GM23338 (cell line): Measurements from ENCODE around the gene CIB1.
"Not testable (repeated sequence)": the region's sequence is repeated elsewhere in the genome, so short reads cannot be mapped to it uniquely, and the experiment has no call there.

Experiments
- CREB1 ChIP-seq: fragments of 250-450 bp; sonication (Bioruptor Pico); IDR thresholded peaks from 2 replicates; pipeline ENCODE4 v1.5.0; 2020; ENCODE audit warnings: low read depth, mild to moderate bottlenecking, moderate library complexity
- EZH2 ChIP-seq: fragments of 200-600 bp; sonication (generic); IDR thresholded peaks from one replicate; pipeline ENCODE4 v1.8.0; 2017; ENCODE audit warnings: antibody characterized with exemption, mild to moderate bottlenecking, low read depth; ENCODE audit not compliant: unreplicated experiment
- EZH2phosphoT487 ChIP-seq: fragments of 200-600 bp; sonication (generic); IDR thresholded peaks from one replicate; pipeline ENCODE4 v1.8.1; 2018; ENCODE audit warnings: antibody characterized with exemption; ENCODE audit not compliant: unreplicated experiment
- JUNB ChIP-seq: IDR thresholded peaks from one replicate; pipeline ENCODE4 v1.6.1; 2016; ENCODE audit warnings: antibody characterized with exemption; ENCODE audit not compliant: unreplicated experiment
- NANOG ChIP-seq: IDR thresholded peaks from 2 replicates; pipeline ENCODE4 v1.6.1; 2016; ENCODE audit warnings: antibody characterized with exemption, borderline replicate concordance
- POLR2AphosphoS5 ChIP-seq: IDR thresholded peaks from 2 replicates; pipeline ENCODE4 v1.6.1; 2016; ENCODE audit warnings: antibody characterized with exemption, low read depth
- STAT1 ChIP-seq: IDR thresholded peaks from one replicate; pipeline ENCODE4 v1.6.1; 2016; ENCODE audit warnings: antibody characterized with exemption; ENCODE audit not compliant: unreplicated experiment
- ZNF114 ChIP-seq: fragments of 250-450 bp; sonication (Bioruptor Pico); IDR thresholded peaks from 2 replicates; pipeline ENCODE4 v1.5.0; 2020; ENCODE audit warnings: mild to moderate bottlenecking, moderate library complexity
- ZNF331 ChIP-seq: fragments of 250-450 bp; sonication (Bioruptor Pico); IDR thresholded peaks from 2 replicates; pipeline ENCODE4 v1.5.0; 2020; ENCODE audit warnings: low read depth, mild to moderate bottlenecking, moderate library complexity
- TF ChIP-seq, protein P1 (sequence below), 2 experiments: fragments of 200-600 bp in 1 of 2; sonication (generic) in 1 of 2; conservative IDR thresholded peaks; 2 replicates each; pipeline versions ENCODE4 v1.5.1 to v1.6.1; 2016 to 2017; ENCODE audit warnings: antibody characterized with exemption in 2 of 2, low read depth in 2 of 2, mild to moderate bottlenecking in 2 of 2, moderate library complexity in 1 of 2
- TF ChIP-seq, protein P2 (sequence below): IDR thresholded peaks from one replicate; pipeline ENCODE4 v1.6.1; 2018; ENCODE audit warnings: antibody characterized with exemption; ENCODE audit not compliant: unreplicated experiment
- TF ChIP-seq, protein P3 (sequence below): fragments of 250-450 bp; sonication (Bioruptor Pico); IDR thresholded peaks from 2 replicates; pipeline ENCODE4 v1.5.0; 2020; ENCODE audit warnings: mild to moderate bottlenecking, moderate library complexity
- TF ChIP-seq, protein P4 (sequence below): IDR thresholded peaks from 2 replicates; pipeline ENCODE4 v1.6.1; 2016; ENCODE audit warnings: antibody characterized with exemption

DNA sequence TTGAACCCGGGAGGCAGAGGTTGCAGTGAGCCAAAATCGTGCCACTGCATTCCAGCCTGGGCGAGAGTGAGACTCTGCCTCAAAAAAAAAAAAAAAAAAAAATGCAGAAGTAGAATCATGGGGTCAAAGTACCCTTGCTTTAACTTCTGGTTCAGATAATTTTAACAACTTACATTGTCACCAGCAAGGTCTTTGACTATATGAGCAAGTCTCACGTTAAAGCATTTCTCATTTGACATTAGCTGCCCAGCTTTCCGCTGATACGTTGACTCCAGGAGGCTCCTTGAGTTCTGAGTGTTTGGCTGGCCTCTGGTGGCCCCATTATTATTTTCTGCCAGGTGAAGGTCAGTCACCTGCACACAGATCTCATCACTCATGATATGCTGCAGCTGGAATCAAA, 47.9 kb upstream of the CIB1 start:
- TF ChIP-seq, protein P1, sequence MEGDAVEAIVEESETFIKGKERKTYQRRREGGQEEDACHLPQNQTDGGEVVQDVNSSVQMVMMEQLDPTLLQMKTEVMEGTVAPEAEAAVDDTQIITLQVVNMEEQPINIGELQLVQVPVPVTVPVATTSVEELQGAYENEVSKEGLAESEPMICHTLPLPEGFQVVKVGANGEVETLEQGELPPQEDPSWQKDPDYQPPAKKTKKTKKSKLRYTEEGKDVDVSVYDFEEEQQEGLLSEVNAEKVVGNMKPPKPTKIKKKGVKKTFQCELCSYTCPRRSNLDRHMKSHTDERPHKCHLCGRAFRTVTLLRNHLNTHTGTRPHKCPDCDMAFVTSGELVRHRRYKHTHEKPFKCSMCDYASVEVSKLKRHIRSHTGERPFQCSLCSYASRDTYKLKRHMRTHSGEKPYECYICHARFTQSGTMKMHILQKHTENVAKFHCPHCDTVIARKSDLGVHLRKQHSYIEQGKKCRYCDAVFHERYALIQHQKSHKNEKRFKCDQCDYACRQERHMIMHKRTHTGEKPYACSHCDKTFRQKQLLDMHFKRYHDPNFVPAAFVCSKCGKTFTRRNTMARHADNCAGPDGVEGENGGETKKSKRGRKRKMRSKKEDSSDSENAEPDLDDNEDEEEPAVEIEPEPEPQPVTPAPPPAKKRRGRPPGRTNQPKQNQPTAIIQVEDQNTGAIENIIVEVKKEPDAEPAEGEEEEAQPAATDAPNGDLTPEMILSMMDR (conservative IDR thresholded peaks at IDR 0.05; ENCODE audit: low read depth in 2 of 2), result 0 out of 4 replicates have a peak, but pooled peaks of 1 of the 2 experiments have one; percentile 2
- TF ChIP-seq CREB1 (CRISPR knock-in tag); EZH2; POLR2AphosphoS5; JUNB; ZNF331; EZH2phosphoT487; NANOG; STAT1; ZNF114 (CRISPR knock-in tag): not testable (repeated sequence)
- TF ChIP-seq, protein P2, sequence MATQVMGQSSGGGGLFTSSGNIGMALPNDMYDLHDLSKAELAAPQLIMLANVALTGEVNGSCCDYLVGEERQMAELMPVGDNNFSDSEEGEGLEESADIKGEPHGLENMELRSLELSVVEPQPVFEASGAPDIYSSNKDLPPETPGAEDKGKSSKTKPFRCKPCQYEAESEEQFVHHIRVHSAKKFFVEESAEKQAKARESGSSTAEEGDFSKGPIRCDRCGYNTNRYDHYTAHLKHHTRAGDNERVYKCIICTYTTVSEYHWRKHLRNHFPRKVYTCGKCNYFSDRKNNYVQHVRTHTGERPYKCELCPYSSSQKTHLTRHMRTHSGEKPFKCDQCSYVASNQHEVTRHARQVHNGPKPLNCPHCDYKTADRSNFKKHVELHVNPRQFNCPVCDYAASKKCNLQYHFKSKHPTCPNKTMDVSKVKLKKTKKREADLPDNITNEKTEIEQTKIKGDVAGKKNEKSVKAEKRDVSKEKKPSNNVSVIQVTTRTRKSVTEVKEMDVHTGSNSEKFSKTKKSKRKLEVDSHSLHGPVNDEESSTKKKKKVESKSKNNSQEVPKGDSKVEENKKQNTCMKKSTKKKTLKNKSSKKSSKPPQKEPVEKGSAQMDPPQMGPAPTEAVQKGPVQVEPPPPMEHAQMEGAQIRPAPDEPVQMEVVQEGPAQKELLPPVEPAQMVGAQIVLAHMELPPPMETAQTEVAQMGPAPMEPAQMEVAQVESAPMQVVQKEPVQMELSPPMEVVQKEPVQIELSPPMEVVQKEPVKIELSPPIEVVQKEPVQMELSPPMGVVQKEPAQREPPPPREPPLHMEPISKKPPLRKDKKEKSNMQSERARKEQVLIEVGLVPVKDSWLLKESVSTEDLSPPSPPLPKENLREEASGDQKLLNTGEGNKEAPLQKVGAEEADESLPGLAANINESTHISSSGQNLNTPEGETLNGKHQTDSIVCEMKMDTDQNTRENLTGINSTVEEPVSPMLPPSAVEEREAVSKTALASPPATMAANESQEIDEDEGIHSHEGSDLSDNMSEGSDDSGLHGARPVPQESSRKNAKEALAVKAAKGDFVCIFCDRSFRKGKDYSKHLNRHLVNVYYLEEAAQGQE, result not testable (repeated sequence)
- TF ChIP-seq, protein P3, sequence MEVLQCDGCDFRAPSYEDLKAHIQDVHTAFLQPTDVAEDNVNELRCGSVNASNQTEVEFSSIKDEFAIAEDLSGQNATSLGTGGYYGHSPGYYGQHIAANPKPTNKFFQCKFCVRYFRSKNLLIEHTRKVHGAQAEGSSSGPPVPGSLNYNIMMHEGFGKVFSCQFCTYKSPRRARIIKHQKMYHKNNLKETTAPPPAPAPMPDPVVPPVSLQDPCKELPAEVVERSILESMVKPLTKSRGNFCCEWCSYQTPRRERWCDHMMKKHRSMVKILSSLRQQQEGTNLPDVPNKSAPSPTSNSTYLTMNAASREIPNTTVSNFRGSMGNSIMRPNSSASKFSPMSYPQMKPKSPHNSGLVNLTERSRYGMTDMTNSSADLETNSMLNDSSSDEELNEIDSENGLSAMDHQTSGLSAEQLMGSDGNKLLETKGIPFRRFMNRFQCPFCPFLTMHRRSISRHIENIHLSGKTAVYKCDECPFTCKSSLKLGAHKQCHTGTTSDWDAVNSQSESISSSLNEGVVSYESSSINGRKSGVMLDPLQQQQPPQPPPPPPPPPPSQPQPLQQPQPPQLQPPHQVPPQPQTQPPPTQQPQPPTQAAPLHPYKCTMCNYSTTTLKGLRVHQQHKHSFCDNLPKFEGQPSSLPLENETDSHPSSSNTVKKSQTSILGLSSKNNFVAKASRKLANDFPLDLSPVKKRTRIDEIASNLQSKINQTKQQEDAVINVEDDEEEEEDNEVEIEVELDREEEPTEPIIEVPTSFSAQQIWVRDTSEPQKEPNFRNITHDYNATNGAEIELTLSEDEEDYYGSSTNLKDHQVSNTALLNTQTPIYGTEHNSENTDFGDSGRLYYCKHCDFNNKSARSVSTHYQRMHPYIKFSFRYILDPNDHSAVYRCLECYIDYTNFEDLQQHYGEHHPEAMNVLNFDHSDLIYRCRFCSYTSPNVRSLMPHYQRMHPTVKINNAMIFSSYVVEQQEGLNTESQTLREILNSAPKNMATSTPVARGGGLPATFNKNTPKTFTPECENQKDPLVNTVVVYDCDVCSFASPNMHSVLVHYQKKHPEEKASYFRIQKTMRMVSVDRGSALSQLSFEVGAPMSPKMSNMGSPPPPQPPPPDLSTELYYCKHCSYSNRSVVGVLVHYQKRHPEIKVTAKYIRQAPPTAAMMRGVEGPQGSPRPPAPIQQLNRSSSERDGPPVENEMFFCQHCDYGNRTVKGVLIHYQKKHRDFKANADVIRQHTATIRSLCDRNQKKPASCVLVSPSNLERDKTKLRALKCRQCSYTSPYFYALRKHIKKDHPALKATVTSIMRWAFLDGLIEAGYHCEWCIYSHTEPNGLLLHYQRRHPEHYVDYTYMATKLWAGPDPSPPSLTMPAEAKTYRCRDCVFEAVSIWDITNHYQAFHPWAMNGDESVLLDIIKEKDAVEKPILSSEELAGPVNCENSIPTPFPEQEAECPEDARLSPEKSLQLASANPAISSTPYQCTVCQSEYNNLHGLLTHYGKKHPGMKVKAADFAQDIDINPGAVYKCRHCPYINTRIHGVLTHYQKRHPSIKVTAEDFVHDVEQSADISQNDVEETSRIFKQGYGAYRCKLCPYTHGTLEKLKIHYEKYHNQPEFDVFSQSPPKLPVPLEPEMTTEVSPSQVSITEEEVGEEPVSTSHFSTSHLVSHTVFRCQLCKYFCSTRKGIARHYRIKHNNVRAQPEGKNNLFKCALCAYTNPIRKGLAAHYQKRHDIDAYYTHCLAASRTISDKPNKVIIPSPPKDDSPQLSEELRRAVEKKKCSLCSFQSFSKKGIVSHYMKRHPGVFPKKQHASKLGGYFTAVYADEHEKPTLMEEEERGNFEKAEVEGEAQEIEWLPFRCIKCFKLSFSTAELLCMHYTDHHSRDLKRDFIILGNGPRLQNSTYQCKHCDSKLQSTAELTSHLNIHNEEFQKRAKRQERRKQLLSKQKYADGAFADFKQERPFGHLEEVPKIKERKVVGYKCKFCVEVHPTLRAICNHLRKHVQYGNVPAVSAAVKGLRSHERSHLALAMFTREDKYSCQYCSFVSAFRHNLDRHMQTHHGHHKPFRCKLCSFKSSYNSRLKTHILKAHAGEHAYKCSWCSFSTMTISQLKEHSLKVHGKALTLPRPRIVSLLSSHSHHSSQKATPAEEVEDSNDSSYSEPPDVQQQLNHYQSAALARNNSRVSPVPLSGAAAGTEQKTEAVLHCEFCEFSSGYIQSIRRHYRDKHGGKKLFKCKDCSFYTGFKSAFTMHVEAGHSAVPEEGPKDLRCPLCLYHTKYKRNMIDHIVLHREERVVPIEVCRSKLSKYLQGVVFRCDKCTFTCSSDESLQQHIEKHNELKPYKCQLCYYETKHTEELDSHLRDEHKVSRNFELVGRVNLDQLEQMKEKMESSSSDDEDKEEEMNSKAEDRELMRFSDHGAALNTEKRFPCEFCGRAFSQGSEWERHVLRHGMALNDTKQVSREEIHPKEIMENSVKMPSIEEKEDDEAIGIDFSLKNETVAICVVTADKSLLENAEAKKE (CRISPR knock-in tag), result not testable (repeated sequence)
- TF ChIP-seq, protein P4, sequence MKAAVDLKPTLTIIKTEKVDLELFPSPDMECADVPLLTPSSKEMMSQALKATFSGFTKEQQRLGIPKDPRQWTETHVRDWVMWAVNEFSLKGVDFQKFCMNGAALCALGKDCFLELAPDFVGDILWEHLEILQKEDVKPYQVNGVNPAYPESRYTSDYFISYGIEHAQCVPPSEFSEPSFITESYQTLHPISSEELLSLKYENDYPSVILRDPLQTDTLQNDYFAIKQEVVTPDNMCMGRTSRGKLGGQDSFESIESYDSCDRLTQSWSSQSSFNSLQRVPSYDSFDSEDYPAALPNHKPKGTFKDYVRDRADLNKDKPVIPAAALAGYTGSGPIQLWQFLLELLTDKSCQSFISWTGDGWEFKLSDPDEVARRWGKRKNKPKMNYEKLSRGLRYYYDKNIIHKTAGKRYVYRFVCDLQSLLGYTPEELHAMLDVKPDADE, result not testable (repeated sequence)
